ENCODE data around the gene MAP2K5.

MAP2K5 gene

DNA sequence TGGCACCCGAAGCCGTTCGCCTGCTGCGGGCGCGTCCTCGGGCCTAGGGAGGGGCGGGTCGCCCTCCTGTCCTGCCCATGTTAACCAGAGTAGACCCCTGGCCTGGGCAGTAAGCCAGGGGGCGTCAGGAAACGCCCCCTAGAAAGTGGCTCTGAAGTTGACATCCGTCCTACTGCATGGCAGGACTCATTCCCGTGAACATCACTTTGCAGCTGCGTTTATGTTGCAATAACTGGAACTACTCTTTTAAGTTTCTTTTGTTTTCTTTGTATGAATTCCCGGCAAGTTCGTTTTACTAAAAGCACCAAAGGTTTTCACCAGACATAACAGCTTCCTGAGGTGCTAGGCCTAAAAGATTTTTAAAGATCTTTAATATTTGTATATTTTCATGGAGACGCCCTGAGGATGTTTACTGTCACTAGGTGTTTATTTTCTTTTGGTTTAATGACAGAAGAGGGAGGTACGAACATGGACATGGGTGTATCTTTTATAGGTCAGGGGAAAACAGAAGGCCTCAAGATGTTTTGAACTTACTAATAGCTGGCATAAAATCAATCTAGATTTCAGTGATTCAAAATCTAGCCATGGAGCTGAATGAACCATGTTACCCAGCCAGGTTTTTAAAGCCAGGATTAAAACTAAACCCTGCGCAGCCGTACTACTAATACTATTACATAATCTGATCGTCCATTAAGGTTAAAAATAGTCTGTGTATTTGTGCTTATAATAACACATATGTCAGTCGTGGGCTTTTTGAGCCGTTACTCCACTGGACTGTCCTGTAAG is 20.5 kb upstream of the MAP2K5 start:
- H3K4me3 ChIP-seq (ENCODE audit: low read depth, low read length): peak overlapping the region; percentile 83
- TF ChIP-seq CTCF (IDR thresholded peaks at IDR 0.05; ENCODE audit: low read depth, low read length): no peak
- DNase-seq (ENCODE audit: low read depth, low spot score): peak; percentile 45
- in situ Hi-C loops (cut with HindIII; ENCODE audit: low sequenced_read_pairs): no loop called here

DNA sequence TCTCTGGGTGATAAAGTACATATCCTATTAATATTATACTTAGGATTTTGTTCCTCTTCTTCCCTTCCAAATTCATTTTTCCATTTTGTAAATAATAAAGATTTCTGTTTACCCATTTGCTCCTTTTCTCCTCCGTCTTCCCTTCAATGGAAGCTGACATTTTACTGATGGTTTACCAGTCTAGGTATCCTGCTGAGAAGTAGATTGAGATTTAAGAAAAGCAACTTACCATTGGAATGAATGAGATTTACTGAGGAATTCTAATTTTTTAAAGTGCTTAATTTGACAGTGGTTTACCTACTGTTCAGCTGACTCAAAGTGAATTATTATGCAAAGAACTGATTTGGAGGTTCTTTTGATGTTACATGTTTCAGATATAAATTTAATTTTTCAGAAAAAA is 19.2 kb upstream of the MAP2K5 start:
- H3K4me3 ChIP-seq (ENCODE audit: low read depth, low read length): no peak overlapping the region
- TF ChIP-seq CTCF (IDR thresholded peaks at IDR 0.05; ENCODE audit: low read depth, low read length): no peak
- DNase-seq (ENCODE audit: low read depth, low spot score): no peak
- in situ Hi-C loops (cut with HindIII; ENCODE audit: low sequenced_read_pairs): no loop called here

DNA sequence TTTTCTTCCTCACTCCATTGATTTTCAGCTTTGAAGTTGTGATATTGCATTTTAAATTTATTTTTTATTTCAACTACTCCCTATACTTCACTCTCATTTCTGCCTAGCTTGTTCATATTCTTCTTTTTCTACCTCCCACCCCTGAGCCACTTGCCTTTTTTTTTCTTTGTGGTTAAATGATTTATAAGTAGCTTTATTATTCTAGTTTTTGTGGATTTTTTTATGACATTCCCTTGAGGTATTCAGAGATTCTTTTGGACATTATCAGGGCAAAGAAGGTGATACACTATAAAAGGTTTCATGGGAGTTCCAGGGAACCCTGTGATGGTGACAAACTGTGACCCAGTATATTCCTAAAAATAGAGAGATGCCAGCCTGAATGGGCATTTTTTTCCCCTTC is 18.3 kb upstream of the MAP2K5 start:
- TF ChIP-seq CTCF (IDR thresholded peaks at IDR 0.05; ENCODE audit: low read depth, low read length): no peak
- H3K4me3 ChIP-seq (ENCODE audit: low read depth, low read length): no peak overlapping the region
- in situ Hi-C loops (cut with HindIII; ENCODE audit: low sequenced_read_pairs): no loop called here
- no peak for DNase-seq (ENCODE audit: low read depth, low spot score)

DNA sequence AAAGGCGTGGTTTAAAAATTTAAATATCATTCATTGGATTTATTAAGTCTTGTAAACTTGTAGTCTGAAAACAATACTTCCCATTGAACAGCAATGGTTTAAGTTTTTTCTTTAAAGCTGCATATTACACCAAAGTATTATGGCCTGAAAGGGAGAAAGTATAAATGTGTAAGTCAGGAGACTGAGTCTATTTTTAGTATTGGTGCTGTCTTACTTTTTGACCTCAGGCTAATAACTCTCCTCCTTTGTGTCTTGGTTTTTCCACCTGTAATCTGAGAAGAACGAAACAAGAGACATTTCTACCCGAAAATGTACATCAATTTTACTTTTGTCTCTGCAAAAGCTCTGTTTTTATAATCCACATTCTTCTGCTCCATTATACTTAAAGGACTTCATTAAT is 14.0 kb upstream of the MAP2K5 start:
- no peak for TF ChIP-seq CTCF (IDR thresholded peaks at IDR 0.05; ENCODE audit: low read depth, low read length)
- in situ Hi-C loops (cut with HindIII; ENCODE audit: low sequenced_read_pairs): no loop called here
- no peak for DNase-seq (ENCODE audit: low read depth, low spot score)
- no peak overlapping the region for H3K4me3 ChIP-seq (ENCODE audit: low read depth, low read length)

DNA sequence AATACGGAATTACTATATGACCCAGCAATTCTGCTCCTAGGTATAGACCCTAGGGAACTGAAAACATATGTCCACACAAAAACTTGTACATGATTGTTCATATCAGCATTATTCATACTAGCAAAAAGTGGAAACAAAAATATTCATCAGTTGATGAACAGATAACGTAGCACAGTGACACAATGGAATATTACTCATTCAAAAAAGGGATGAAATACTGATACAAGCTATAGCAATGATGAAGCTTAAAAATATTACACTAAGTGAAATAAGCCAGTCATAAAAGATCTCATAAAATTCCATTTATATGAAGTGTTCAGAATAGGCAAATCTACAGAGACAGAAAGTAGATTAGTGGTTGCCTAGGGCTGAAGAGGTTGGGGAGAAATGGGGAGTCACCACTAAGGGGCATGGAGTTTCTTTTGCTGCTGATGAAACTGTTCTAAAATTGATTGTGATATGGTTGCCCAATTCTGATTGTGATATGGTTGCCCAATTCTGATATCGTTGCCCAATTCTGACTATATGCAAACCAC is 11.1 kb upstream of the MAP2K5 start:
- in situ Hi-C loops (cut with HindIII; ENCODE audit: low sequenced_read_pairs): no loop called here
- DNase-seq (ENCODE audit: low read depth, low spot score): no peak
- no peak for TF ChIP-seq CTCF (IDR thresholded peaks at IDR 0.05; ENCODE audit: low read depth, low read length)
- no peak overlapping the region for H3K4me3 ChIP-seq (ENCODE audit: low read depth, low read length)

DNA sequence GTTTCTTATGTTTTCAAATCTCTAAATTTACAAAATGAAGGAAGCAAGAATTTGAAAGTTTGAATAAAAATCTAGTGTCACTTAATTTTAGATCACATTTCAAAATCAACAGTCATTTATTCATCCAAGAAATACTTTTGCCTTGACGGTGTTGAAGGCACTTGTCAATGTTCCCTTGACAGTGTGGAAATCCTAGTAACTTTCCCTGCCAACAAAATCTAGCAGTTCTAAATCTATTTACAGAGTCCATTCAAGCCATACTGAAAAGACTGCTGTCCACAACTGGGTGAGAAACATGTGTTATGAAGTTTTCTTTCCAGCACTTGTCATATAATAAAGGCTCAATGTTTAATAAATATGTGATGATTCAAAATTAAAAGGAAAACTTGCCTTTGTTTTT is 8.6 kb upstream of the MAP2K5 start:
- no peak for TF ChIP-seq CTCF (IDR thresholded peaks at IDR 0.05; ENCODE audit: low read depth, low read length)
- in situ Hi-C loops (cut with HindIII; ENCODE audit: low sequenced_read_pairs): no loop called here
- H3K4me3 ChIP-seq (ENCODE audit: low read depth, low read length): no peak overlapping the region
- no peak for DNase-seq (ENCODE audit: low read depth, low spot score)
